COLO668 (cell line): Measurements from ENCODE around the gene TSBP1.

ENCODE experiments used
- DNase-seq: peaks from one replicate; lab custom pipeline; 2025; ENCODE audit not compliant: unreplicated experiment; lab: John Stamatoyannopoulos, UW

Gene TSBP1, protein sequence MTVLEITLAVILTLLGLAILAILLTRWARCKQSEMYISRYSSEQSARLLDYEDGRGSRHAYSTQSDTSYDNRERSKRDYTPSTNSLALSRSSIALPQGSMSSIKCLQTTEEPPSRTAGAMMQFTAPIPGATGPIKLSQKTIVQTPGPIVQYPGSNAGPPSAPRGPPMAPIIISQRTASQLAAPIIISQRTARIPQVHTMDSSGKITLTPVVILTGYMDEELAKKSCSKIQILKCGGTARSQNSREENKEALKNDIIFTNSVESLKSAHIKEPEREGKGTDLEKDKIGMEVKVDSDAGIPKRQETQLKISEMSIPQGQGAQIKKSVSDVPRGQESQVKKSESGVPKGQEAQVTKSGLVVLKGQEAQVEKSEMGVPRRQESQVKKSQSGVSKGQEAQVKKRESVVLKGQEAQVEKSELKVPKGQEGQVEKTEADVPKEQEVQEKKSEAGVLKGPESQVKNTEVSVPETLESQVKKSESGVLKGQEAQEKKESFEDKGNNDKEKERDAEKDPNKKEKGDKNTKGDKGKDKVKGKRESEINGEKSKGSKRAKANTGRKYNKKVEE

DNA sequence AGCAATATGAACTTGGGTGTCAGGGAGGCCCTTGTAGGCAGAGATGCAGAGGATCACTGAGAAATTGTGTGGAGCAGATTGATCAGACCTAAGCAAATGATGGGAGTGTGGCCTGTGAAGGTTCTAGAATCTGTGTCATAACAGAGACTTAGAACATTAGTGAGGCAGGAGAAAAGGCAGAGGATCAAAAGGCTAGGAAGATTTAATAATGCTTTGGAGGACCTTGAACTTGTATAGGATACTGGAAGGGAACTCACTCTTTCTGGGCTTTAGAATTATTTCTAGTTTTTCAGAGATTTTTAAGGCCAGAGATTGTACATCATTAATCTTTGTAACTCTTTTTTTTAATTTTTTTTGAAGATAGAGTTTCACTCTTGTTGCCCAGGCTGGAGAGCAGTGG lies at the start of gene TSBP1:
TSS of gene TSBP1 (minus strand) at position 101 of the 400 bp plus-strand sequence. CDS start 197 bp downstream, outside the sequence.
- no peak for DNase-seq

GRCh38 chr6:32416036-32416435 lies 44.3 kb upstream of the TSBP1 start:
- no peak for DNase-seq

DNA sequence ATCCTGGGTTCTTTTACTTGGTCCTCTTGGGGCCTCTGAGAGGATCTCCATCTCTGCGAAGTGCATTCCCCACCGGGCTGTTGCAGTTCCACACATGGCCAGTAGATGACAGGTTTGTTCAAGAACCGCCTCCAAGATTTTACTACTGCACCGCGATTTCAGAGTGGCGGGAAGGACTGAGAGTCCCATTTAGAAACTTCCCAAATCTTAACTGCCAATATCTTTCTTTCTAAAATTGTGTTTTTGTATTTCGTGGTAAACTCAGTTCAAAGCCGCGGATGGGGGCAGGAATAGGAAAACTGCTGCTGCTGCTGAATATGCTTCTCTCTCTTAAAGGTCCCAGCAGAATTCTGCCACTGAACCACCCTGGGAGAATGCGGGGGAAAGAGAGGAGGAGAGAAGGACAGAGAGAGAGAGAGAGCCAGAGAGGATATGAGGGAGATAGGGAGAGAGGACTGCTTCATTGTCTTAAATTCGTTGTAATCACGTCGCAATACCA lies 43.9 kb upstream of the TSBP1 start:
- DNase-seq: peak; percentile 33

GRCh38 chr6:32413427-32414047 lies 41.8 kb upstream of the TSBP1 start:
- peak; percentile 49 for DNase-seq

DNA sequence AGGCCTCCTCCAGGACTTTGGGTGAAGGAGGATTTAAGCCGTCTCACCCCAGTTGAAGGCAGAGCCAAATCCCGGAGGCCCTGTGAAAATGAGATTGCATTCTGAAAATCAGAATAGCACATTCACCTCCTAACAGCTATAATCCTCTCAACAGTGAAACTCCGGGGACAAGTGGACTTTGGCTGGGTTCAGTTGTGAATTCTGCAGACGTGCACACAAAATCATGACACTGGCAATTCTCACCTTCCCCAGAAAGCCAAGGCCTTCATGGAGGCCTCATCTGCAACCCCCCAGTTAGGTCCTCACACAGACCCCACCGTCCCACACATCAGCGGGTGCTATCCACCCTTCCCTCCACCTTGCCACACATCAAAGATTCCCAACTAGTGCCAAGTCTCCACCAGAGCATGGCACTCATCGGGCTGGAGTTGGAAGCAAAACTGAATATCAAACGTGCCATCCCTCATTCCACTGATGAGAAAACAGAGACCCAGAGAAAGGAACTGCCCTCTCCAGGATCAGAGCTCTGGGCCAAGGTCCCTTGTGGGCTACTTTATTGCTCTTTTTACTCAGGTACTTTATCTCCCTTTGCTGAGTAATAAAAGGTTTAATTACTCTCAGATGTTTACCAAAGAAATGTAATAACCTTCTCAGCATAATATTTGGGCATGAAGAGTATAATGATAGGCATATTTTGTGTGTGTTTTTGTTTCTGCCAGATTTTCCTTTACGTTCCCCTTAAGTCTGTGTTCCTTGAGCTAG lies 40.0 kb upstream of the TSBP1 start:
- no peak for DNase-seq

DNA sequence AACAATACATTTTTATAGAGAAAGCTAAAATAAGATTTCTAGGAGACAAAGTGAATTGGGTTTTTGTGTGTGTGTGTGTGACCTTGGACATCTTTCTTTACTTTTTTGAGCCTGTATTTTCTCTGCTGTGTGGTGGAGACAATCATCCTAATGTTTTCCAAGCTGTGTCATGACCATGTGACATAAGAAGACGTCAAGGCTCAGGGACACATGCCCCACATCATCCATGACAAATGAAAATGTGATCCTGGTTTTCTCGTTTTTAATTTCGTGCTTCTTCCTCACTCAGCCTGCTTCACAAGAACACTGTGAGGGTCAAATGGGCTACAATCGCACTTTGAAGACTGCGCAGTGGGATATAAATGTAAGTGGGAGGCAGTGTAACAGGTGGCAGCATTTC lies 39.2 kb upstream of the TSBP1 start:
- DNase-seq: no peak

GRCh38 chr6:32406857-32407256 lies 35.2 kb upstream of the TSBP1 start, which contains the start of gene BTNL2:
BTNL2 (minus strand) TSS chr6:32407181; CDS start chr6:32407123, 58 bp downstream.
- no peak for DNase-seq

- no peak for DNase-seq
Measured at GRCh38 chr6:32406197-32406596, 34.5 kb upstream of the TSBP1 start.

- DNase-seq: no peak
Measured at GRCh38 chr6:32405656-32406055, 34.0 kb upstream of the TSBP1 start.

DNA sequence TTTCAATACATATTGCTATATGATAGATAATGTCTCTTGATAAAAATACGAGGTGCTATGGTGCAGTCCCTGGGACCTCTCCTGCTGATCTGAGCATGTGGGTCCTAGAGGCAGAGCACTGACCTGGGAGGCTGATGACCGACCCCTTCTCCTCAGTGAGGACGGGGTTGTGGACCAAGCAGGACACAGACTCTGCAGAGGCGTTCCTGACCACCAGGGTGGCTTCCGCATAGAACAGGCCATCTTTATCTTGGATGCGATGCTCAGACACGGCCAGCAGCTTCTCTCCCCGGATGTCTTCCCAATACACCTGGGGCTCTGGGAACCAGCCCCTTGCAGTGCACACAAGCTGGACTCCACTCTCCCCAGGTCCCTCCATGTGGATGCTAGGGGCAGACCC lies 31.1 kb upstream of the TSBP1 start:
- no peak for DNase-seq

DNA sequence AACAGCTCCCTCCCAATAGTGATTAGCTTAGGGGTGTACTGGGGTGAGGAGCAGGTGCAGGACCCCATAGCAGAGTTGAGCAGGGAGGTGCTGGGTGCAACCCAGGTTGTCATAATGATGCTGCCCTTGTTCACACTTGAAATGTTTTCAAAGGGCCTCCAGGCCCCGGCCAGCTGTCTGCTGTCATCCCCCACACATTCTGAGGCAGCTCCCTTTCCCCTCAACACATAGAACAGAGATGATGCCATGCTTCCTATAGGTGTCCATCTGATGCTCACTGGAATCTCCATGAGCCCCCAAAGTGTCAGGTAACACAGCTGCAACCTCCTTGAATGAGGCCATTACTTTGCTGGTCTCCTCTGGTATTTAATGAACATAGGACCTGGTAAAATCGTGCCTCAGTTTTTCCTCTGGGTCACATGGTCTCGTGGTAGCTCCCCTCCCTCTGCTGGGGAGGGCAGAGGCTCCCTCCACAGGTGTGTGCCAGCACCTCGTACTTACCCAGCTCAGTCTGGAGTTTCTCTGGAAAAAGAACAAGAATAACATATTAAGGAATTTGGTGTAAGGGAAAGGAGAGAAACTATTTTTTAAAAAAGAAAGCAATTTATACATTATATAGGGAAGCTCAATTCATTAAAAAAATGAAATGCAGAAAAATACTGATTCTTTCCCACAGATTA lies 29.7 kb upstream of the TSBP1 start:
- no peak for DNase-seq

GRCh38 chr6:32397252-32397920 lies 25.7 kb upstream of the TSBP1 start:
- DNase-seq: no peak

DNA sequence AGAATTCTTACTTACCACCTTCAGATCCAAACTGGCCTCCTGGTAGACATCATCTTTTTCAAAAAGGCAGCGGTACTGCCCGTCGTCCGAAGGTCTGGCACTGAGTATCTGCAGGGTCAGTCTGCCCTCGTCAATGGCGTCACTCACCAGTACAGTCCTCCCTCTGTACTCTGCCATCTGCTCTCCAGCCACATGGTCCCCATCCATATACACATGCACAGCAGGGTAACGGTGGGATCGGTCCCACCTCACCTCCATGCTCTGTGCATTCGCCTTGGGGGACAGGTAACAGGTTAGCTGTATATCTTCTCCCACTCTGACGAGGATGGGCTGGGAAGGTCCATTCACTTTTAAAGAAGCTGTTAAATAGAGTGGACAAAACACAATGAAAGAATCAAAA lies 24.3 kb upstream of the TSBP1 start:
- no peak for DNase-seq

- DNase-seq: no peak
Measured at GRCh38 chr6:32393665-32394420, 22.1 kb upstream of the TSBP1 start.

- DNase-seq: no peak
Measured at GRCh38 chr6:32391505-32391904, 19.8 kb upstream of the TSBP1 start.

- no peak for DNase-seq
Measured at GRCh38 chr6:32387589-32388340, 16.1 kb upstream of the TSBP1 start.

- DNase-seq: no peak
Measured at GRCh38 chr6:32386040-32386439, 14.3 kb upstream of the TSBP1 start.

DNA sequence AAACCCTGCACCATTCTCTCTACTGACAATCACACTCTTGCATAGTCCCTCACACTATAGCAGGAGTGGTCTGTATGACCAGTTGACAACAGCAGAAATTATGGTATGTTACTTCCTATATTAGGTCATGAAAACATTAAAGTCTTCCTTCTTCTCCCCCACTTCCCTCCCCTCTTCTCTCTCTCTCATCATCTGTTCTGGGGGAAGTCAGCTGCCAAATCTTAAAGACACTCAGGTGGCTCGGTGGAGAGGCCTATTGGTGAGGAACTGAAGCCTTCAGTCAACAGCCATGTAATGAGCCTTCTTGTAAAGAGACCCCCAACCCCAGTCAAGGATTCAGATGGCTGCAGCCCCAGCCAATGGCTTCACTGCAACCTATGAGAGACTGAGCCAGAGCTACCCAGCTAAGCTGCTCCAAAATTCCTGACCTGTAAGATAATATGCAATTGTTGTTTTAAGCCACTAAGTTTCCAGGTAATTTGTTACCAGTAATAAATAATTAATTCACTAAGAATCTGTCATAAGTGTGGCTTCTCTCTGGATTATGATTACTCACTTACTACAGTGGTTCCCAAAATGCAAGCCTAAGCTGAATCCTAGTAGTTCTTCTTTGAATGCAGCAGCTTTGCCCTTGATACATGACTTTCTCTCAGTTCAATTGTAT lies 11.2 kb upstream of the TSBP1 start:
- DNase-seq: no peak
